Heart right ventricle (tissue), 16 donors: ENCODE results near the gene ANKRD13C. TPM values are rescaled to one million over a fixed set of nuclear protein-coding genes. Genes with fewer than 3 reads are reported as not detected.
"Not testable (repeated sequence)": the region's sequence is repeated elsewhere in the genome, so short reads cannot be mapped to it uniquely, and the experiment has no call there.

Experiments
- ATAC-seq, 8 donors: fragments of 200-7000 bp; cut with Tn5 transposase; one replicate each; pipeline ENCODE4 v1.9.1; 2020; ENCODE audit warnings: mild to moderate bottlenecking in 8 of 8, moderate library complexity in 8 of 8, moderate number of reproducible peaks in 1 of 8
- DNase-seq, 2 donors: peaks; one replicate each; pipeline ENCODE4 v3.0.0-alpha.2; 2020
- H3K27ac ChIP-seq, 10 donors: fragments of 200-600 bp; sonication (generic) in 2 of 10; one replicate each; pipeline versions ENCODE4 v1.5.0 to v1.8.0; 2020 to 2022; ENCODE audit warnings: mild to moderate bottlenecking in 3 of 10
- H3K27me3 ChIP-seq, 7 donors: fragments of 200-600 bp; one replicate each; pipeline ENCODE4 v1.8.0; 2021 to 2022; ENCODE audit warnings: mild to moderate bottlenecking in 2 of 7
- H3K36me3 ChIP-seq, 9 donors: fragments of 200-600 bp; sonication (generic) in 1 of 9; one replicate each; pipeline versions ENCODE4 v1.5.0 to v1.8.0; 2020 to 2022; ENCODE audit warnings: mild to moderate bottlenecking in 2 of 9
- H3K4me1 ChIP-seq, 9 donors: fragments of 200-600 bp; sonication (generic) in 1 of 9; one replicate each; pipeline versions ENCODE4 v1.5.0 to v1.8.0; 2020 to 2022; ENCODE audit warnings: mild to moderate bottlenecking in 4 of 9
- H3K4me3 ChIP-seq, 10 donors: fragments of 200-600 bp; sonication (generic) in 2 of 10; one replicate each; pipeline versions ENCODE4 v1.5.0 to v1.8.0; 2020 to 2022; ENCODE audit warnings: mild to moderate bottlenecking in 7 of 10, moderate library complexity in 2 of 10
- H3K9me3 ChIP-seq, 11 donors: fragments of 200-600 bp in 10 of 11; sonication (generic) in 2 of 11; one replicate each; pipeline versions ENCODE4 v1.5.0 to v1.8.0; 2013 to 2022; ENCODE audit warnings: mild to moderate bottlenecking in 2 of 11, control low read depth in 1 of 11, moderate library complexity in 1 of 11
- WGBS, 2 donors: extraction: QIAGEN DNeasy Blood & Tissue Kit; methylation state at CpG; one replicate each; pipeline ENCODE4 v1.1.7; 2013; ENCODE audit warnings: inconsistent platforms in 1 of 2; 5-methylcytosine and 5-hydroxymethylcytosine counted together
- intact Hi-C, 10 donors: fragments of 100-400 bp; cut with DNase I; formaldehyde crosslinking; loops; one replicate each; pipeline versions ENCODE4 v1.11.1 to v1.14.2; 2022
- polyA plus RNA-seq, 2 donors: library from polyadenylated mRNA; stranded (reverse); fragments of 200-250 nt; gene quantifications; one replicate each; pipeline ENCODE4 v1.2.3, GENCODE V29; 2013
- total RNA-seq, 10 donors: library from RNA; stranded (reverse); fragmentation: NEBNext Ultra II Directional in 3 of 10; extraction: Animal tissue kit (Norgen Biotek cat#: 25700) in 3 of 10; gene quantifications; one replicate each; pipeline versions ENCODE4 v1.2.1 to v1.2.4, GENCODE V29; 2021 to 2023
- TF ChIP-seq, protein P1 (sequence below), 9 donors: fragments of 200-600 bp; sonication (generic) in 2 of 9; IDR thresholded peaks; one replicate each; pipeline versions ENCODE4 v1.5.0 to v1.8.0; 2021 to 2022; ENCODE audit warnings: antibody characterized with exemption in 9 of 9, mild to moderate bottlenecking in 5 of 9, moderate library complexity in 1 of 9
- donor health status: Arrhythmogenic right ventricular cardiomyopathy.
- donor health status: ischemic (EF 13 %, LVEDD 7.1; RV severe dilation, severe dysfunction).
- donor health status: healthy with polysubstance abuse.
- donor health status: DM: no; HTN: yes; CAD: no.
- donor health status: DM: no; HTN: no; CAD: no.
- donor health status: ischemic (EF 25% LVEDD 6.9; RV normal size, moderate dysfunction).
- donor health status: ischemic (EF 25% LVEDD 5.7; RV mildly dilated, moderate dysfunction).
- donor health status: healthy.
- donor health status: DM: yes; HTN: yes; CAD: no.
- donor health status: Ischemic cardiomyopathy.
- donor health status: ischemic (EF 35%, LVEDD 5.7; RV mildly dilated, moderate dysfunction).
- donor health status: nonischemic (EF 11% LVEDD 7.7; RV severe dilation, severe dysfunction).
- donor health status: DM: yes; HTN: yes; CAD: no.
- donor health status: PGD.
- donor health status: ischemic (EF 29% LVEDD 5.4; RV normal size, mild dysfunction).
- donor health status: nonischemic (EF 23%, LVEDD 6.1; RV moderate dilation, normal function).

Gene ANKRD13C
- total and polyA plus RNA-seq, 12 donors = 5.5 to 12.5 (median 10.1) TPM

DNA sequence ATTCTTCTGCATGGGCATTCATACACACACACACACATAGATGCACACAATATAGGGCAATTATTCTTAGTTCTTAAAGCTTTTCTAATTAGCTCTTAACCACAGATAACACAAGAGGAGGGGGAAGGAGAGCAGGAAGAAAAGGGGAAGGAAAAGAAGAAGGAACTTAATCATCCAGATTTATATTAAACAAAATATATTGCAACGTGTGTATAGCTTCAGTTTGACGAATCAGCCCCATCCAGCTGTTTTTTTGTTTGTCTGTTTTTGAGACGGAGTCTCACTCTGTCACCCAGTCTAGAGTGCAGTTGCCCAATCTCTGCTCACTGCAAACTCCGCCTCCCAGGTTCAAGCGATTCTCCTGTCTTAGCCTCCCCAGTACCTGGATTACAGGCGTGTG, 21.7 kb upstream of the ANKRD13C start:
- Histone ChIP-seq H3K27ac (no peak overlapping the region), H3K9me3 (no peaks in the 10 kb centered on the region), H3K27me3 (no peaks in the 10 kb centered on the region), H3K36me3 (peaks cover 0 to 6% (median 0%) of the 10 kb centered on the region in 9 donors), H3K4me1 (no peaks in the 10 kb centered on the region), H3K4me3 (no peak overlapping the region)
- 74 to 92% methylated on average over 6 of the region's 6 CpGs for WGBS, 2 donors
- TF ChIP-seq, protein P1, sequence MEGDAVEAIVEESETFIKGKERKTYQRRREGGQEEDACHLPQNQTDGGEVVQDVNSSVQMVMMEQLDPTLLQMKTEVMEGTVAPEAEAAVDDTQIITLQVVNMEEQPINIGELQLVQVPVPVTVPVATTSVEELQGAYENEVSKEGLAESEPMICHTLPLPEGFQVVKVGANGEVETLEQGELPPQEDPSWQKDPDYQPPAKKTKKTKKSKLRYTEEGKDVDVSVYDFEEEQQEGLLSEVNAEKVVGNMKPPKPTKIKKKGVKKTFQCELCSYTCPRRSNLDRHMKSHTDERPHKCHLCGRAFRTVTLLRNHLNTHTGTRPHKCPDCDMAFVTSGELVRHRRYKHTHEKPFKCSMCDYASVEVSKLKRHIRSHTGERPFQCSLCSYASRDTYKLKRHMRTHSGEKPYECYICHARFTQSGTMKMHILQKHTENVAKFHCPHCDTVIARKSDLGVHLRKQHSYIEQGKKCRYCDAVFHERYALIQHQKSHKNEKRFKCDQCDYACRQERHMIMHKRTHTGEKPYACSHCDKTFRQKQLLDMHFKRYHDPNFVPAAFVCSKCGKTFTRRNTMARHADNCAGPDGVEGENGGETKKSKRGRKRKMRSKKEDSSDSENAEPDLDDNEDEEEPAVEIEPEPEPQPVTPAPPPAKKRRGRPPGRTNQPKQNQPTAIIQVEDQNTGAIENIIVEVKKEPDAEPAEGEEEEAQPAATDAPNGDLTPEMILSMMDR (IDR thresholded peaks at IDR 0.05) = no peak
- DNase-seq = no peak
- intact Hi-C loops = no loop called here
- no peak for ATAC-seq

DNA sequence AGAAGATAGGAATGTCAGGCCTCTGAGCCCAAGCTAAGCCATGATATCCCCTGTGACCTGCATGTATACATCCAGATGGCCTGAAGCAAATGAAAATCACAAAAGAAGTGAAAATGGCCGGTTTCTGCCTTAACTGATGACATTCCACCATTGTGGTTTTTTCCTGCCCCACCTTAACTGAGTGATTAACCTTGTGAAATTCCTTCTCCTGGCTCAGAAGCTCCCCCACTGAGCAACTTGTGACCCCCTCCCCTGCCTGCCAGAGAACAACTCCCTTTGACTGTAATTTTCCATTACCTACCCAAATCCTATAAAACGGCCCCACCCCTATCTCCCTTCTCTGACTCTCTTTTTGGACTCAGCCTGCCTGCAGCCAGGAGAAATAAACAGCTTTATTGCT, 19.1 kb upstream of the ANKRD13C start:
- 78 to 84% methylated on average over 2 of the region's 2 CpGs for WGBS, 2 donors
- H3K9me3 ChIP-seq, H3K4me1 ChIP-seq, H3K4me3 ChIP-seq, H3K27ac ChIP-seq, ATAC-seq, H3K27me3 ChIP-seq, DNase-seq, intact Hi-C loops: not testable (repeated sequence)
- peaks cover 0 to 15% (median 0%) of the 10 kb centered on the region in 9 donors for H3K36me3 ChIP-seq

DNA sequence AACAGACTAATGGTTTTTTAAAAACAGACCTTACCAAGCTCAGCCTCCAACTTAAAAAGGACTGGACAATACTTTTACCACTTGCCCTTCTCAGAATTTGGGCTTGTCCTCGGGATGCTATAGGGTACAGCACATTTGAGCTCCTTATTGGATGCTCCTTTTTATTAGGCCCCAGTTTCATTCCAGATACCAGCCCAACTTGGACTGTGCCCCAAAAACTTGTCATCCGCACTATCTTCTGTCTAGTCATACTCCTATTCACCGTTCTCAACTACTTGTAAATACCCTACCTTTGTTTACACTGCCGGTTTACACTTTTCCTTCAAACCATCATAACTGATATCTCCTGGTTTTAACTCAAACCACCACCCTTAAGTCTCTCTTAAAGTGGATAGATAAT, 17.9 kb upstream of the ANKRD13C start:
- H3K27me3 ChIP-seq = no peaks in the 10 kb centered on the region
- no peak for DNase-seq
- intact Hi-C loops = no loop called here
- WGBS, 2 donors = 93 to 95% methylated on average over 4 of the region's 4 CpGs
- TF ChIP-seq, protein P1 (IDR thresholded peaks at IDR 0.05) = no peak
- H3K4me3 ChIP-seq = no peak overlapping the region
- H3K27ac ChIP-seq = no peak overlapping the region
- H3K36me3 ChIP-seq = peaks cover 0 to 26% (median 0%) of the 10 kb centered on the region in 9 donors
- no peaks in the 10 kb centered on the region for H3K9me3 ChIP-seq
- no peaks in the 10 kb centered on the region for H3K4me1 ChIP-seq
- no peak for ATAC-seq

DNA sequence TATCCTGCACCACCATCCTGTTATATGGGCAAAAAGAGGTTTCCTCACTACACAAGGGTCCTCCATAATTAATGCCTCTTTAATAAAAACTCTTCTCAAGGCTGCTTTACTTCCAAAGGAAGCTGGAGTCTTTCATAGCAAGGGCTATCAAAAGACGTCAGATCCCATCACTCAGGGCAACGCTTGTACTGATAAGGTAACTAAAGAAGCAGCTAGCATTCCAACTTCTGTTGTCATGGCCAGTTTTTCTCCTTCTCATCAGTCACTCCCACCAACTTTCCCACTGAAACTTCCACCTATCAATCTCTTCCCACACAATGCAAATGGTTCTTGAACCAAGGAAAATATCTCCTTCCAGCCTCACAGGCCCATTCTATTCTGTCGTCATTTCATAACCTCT, 17.1 kb upstream of the ANKRD13C start:
- H3K4me3 ChIP-seq, H3K4me1 ChIP-seq, ATAC-seq, H3K27ac ChIP-seq, H3K9me3 ChIP-seq, DNase-seq, H3K27me3 ChIP-seq, intact Hi-C loops: not testable (repeated sequence)
- WGBS, 2 donors = 65 to 71% methylated on average over 3 of the region's 3 CpGs
- H3K36me3 ChIP-seq = peaks cover 0 to 35% (median 0%) of the 10 kb centered on the region in 9 donors

DNA sequence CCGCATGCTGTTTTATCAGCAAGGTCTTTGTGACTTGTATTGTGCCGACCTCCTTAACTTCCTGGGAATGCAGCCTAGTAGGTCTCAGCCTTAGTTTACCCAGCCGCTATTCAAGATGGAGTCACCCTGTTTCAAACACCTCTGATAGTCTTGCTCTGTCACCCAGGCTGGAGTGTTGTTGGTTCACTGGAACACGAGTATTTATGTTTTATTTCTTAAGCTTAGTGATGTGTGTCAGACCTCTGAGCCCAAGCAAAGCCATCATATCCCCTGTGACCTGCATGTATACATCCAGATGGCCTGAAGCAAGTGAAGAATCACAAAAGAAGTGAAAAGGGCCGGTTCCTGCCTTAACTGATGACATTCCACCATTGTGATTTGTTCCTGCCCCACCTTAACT, 12.9 kb upstream of the ANKRD13C start:
- H3K27ac ChIP-seq, H3K4me3 ChIP-seq, H3K27me3 ChIP-seq, H3K4me1 ChIP-seq, H3K9me3 ChIP-seq, ATAC-seq, intact Hi-C loops, DNase-seq: not testable (repeated sequence)
- WGBS, 2 donors = 87 to 97% methylated on average over 5 of the region's 5 CpGs
- H3K36me3 ChIP-seq = peaks cover 0 to 37% (median 0%) of the 10 kb centered on the region in 9 donors

DNA sequence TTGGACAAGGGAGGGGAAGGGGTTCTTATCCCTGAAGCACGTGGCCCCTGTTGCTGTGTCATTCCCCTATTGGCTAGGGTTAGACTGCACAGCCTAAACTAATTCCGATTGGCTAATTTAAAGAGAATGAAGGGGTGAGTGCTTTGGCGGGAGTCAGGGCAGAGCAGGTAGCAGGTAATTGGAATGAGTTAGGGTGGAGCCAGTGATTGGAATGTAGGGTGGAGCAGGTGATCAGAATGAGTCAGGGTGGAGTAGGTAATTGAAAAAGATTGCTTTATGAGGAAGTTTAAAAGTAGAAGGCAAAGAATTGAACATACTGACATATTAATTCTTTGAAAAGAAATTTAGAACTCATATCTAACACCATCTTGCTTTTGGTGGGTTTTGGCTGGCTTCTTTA, 12.5 kb upstream of the ANKRD13C start:
- H3K27me3 ChIP-seq, ATAC-seq, intact Hi-C loops, DNase-seq, H3K4me3 ChIP-seq, H3K9me3 ChIP-seq, H3K27ac ChIP-seq, H3K4me1 ChIP-seq: not testable (repeated sequence)
- WGBS, 2 donors = 91 to 96% methylated on average over 3 of the region's 3 CpGs
- H3K36me3 ChIP-seq = peaks cover 0 to 33% (median 0%) of the 10 kb centered on the region in 9 donors

DNA sequence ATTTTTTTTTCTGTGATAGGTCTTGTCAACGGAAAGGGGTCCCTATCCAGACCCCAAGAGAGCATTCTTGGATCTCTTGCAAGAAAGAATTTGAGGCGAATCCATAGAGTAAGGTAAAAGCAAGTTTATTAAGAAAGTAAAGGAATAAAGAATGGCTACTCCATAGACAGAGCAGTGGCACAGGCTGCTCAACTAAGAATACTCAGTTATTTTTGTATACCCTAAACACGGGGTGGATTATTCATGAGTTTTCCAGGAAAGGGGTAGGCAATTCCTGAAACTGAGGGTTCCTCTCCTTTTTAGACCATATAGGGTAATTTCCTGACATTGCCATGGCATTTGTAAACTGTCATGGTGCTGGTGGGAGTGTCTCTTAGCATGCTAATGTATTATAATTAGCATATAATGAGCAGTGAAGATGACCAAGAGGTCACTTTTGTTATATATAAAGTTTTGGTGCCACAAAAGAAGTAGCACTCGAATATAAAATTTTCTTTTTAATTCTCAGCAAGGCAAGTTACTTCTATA, 12.0 kb upstream of the ANKRD13C start:
- intact Hi-C loops, H3K9me3 ChIP-seq, H3K4me1 ChIP-seq, DNase-seq, H3K4me3 ChIP-seq, ATAC-seq, H3K27me3 ChIP-seq, H3K27ac ChIP-seq: not testable (repeated sequence)
- 89 to 91% methylated on average over 4 of the region's 4 CpGs for WGBS, 2 donors
- H3K36me3 ChIP-seq = peaks cover 0 to 31% (median 0%) of the 10 kb centered on the region in 9 donors
